ENCODE data around the gene SEMA4A.
A peak's percentile ranks its signal among the peaks of the same experiment; 100 is the strongest.
"Not testable (repeated sequence)": the region's sequence is repeated elsewhere in the genome, so short reads cannot be mapped to it uniquely, and the experiment has no call there.

Gene SEMA4A

DNA sequence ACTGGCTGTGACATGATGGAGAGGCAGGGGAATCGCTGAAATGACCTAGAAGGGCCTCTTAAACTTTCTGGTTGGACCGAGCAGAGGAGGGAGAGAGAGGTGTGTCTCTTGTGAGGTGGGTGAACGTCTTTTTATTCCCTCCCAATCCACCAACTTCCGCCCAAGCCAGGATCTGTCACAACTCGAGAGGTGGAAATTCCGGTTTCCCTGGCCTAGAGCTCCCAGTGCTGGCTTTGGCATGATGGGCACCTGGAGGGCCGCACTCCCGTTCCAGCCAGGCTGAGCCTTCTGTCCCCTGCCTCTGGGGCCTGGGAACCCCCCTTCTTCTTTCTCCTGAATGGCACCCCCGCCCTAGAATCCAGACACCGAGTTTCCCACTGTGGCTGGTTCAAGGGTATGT, at the start of gene SEMA4A:
Gene SEMA4A (plus strand): TSS at position 224 of the 400 bp plus-strand sequence. CDS start 994 bp downstream, outside the sequence.
- DNase-seq (ENCODE audit: low read depth in 3 of 3, low spot score in 1 of 3) = no peak

DNA sequence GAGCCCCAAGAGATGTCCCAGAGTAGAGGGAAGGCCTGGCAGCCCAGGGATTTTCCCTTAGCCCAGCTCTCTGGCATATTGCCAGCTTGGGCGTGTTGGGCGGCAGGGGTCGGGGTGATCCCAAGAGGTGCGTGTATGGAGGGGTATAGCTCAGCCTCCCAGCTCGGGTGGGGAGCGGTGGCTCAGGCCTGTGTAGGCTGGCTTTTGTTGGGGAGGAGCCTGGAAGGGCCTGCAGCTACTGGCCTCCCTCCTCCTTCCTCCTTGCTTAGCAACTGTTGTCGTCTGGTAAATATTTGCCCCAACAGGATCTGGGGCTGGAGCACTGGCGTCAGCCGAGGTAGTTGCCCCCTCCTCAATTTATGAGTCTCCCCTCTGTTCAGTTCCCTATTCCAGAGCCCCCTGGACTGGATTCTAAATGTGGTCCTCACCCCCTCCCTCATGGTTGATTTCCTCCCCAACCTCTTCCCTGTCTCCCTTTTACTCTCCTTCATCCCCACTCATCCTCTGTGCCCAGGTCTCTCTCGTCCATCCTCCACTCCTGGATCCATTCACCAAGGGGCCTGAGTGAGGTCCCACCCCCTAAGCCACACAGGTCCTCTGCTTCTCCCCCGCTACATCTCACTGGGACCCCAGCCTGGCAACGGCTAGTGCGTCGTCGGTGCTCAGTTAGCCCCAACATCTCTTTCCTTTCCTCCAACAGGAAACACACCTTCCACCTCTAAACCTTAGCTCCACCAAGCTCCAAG, 49.1 kb upstream of the SEMA4A start:
- no peak for DNase-seq (ENCODE audit: low read depth in 3 of 3, low spot score in 1 of 3)

DNA sequence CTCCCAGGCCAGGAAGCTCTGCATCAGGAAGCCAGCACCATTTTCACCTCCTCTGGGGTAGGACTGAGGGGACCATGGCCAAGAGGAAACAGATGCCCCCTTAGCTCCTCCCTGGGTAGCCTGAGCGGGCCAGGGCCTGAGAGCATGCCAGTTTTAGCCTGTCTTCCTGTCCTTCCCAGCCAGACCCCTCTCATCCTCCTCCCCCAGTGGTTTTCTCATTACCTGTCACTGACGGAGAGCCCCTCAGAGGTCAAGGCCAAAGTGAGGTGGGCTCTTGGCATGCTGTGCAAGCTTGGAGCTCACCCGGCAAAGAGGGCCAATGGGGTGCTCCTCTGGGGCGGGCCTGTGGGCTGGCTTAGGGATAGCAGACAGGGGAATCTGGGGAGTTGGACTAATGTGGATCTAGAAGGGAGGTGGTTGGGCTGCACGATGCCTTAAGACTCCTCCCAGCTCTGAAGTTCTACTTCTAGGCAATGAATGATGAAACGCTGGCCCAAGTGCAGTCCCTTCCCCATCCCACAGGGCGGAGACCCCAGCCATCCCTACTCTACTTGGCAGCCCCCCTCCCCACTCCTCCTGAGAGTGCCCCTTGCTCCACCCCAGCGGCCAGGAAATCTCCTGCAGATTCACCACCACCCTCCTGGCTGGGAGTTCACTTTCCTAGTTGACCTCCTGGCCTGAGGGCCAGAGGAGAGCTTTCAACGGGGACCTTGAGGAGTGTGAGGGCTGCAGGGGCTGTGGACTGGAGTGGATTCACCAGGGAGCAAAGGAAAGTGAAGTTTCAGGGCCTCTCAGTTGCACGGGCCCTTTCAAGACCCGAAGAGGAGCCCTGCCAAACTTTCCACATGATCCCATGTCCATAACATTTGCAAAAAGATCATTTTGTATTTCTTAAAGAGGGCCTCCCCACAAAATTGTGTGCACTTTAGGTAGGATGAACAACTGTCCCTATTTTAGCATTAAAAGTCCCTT, 48.2 kb upstream of the SEMA4A start:
- no peak for DNase-seq (ENCODE audit: low read depth in 3 of 3, low spot score in 1 of 3)

DNA sequence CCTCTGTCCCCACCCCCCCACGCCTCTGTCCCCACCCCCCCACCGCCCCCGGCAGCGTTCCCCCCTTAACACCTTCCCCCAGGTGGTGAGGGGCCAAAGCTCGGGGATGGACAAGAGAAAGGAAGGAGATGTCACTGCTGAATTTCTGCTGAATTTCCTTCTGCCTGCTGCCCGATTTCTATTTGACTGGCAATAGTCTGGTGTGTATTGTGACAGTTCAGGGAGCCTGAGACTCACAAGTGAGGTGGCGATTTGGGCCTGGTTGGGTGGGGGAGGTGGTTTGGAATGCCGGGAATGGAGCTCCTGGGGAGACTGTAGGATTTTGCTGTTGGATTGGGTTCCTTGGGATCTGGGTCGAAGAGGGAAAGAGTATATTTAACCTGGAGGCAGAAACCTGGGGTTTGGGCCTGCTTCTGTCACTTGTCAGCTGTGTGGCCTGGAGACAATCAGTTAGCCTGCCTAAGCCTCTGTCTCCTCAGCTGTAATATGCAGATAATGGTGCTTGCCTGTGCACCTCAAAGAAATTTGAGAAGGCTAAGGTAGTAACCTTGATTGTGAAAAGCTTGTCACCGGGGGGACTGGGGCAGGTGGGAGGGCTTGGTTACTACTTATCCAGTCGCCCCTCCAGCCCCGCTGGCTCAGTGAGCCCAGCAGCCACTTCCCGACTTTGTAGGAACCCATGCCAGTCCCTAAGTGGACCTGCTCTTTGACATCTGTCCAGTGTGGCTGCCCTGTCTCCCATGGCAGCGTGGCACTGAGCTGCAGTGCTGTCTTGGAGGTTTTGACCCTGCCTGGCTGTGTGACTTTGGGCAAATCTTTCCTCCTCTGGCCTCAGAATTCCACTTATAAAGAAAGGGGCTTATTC, 46.5 kb upstream of the SEMA4A start:
- DNase-seq (ENCODE audit: low read depth in 3 of 3, low spot score in 1 of 3) = no peak

DNA sequence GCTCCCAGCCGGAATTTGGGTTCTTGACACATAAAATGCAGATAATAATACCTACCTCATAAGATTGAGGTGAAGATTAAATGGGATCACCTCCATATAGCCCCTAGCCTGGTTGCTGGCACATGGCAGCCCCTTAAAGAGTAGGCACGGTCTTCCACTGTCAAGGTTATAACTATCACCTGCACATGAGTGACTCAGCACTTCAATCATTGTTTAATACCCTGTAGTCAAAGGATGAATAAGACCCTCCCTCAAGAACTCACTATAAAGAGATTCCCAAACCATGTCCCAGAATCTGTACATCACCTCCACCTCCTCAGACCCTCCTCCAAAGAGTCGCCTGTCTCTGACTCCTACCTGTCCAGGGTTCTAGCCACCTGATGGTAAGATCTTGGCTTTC, 45.3 kb upstream of the SEMA4A start:
- DNase-seq (ENCODE audit: low read depth in 3 of 3, low spot score in 1 of 3) = no peak

DNA sequence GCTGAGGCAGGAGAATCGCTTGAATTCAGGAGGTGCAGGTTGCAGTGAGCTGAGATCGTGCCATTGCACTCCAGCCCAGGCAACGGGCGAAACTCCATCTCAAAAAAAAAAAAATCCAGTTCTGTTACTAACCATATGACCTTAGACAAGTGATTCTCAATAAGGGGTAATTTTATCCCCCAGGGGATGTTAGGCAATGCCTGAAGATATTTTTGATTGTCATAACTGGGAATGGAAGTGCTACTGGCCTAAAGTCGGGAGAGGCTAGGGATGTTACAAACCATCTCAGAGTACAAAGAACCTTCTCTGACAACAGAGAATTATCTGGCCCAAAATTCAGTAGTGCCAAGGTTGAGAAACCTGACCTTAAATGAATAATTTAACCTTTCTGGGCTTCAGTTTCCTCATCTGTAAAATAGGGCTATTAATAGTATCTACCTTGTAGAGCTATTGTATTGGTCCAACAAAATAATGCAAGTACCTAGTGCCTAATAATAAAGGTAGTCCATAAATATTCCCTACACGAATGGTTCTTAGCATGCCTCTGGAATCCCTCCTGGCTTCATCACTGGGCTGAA, 44.6 kb upstream of the SEMA4A start:
- no peak for DNase-seq (ENCODE audit: low read depth in 3 of 3, low spot score in 1 of 3)

DNA sequence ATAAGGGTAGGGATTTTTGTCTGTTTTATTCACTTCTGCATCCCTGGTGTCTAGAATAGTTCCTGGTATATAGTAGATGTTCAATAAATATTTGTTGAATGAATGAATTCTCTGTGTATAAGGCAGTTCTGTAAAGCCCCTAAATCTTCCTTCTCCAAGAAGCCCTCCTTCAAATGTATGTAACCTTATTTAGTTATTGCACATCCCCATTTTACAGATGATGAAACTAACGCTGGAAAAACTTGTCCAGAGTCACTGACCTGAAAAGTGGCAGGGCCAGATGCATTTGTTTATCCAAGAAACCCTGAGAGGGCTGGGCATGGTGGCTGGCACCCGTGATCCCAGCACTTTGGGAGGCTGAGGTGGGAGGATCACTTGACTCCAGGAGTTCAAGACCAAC, 43.1 kb upstream of the SEMA4A start:
- DNase-seq (ENCODE audit: low read depth in 3 of 3, low spot score in 1 of 3) = no peak

DNA sequence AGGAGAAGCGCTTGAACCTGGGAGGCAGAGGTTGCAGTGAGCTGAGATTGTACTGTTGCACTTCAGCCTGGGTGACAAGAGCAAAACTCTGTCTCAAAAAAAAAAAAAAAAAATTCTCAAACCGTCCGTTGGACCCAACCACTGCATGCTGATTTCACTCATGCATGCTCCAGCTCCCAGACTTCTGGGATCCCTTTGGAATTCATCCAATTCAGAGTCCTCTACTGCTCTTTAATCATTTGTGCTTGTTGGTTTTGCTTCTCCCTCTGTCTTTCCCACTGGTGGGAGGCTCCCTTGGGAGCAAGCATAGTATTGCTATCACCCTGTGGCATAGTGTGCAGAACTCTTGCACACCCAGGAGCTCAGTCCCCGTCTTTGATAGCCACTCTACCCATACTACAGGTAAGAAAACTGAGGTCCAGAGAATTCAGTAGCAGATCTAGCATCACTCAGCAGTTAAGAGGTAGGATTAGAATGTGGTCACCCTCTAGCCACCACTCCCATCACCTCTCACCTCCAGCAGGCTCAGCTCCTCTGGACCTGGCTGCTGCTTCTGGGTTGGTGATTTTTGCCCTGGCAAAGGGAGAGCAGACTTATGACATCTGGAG, 41.9 kb upstream of the SEMA4A start:
- no peak for DNase-seq (ENCODE audit: low read depth in 3 of 3, low spot score in 1 of 3)

DNA sequence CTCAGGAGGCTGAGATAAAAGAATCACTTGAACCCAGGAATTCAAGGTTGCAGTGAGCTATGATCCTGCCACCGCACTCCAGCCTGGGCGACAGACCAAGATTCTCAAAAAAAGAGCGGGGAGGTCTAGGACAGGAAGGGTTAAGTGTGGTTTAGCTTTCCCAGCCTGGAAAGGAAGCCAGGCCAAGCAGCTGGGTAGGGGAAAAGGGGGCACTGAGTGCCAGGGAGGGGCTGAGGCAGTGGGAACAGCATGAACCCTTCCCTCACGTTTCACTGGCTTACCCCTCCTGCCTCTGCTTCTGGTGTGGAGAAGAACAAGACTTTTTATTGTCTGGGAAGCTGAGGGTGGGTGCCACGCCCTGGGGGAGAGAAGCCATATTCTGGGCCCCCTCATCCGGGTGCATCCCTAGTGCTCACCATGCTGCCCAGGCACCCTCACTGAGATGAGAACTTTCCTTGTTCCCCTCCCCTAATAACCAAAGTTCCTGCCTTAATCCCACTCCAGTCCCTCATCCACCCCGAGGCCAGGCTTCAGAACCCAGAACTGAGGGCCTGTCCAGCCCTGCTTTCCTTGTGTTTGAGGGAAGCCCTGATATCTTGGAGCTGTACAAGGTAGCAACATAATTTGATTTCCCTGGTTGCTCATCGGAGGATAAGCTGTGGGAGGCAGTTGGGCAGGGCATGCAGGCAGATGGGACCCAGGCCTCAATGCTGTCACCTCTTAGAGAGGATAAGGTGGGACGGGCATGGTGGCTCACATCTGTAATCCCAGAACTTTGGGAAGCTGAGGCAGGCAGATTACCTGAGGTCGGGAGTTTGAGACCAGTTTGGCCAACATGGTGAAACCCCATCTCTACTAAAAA, 40.9 kb upstream of the SEMA4A start:
- no peak for DNase-seq (ENCODE audit: low read depth in 3 of 3, low spot score in 1 of 3)

DNA sequence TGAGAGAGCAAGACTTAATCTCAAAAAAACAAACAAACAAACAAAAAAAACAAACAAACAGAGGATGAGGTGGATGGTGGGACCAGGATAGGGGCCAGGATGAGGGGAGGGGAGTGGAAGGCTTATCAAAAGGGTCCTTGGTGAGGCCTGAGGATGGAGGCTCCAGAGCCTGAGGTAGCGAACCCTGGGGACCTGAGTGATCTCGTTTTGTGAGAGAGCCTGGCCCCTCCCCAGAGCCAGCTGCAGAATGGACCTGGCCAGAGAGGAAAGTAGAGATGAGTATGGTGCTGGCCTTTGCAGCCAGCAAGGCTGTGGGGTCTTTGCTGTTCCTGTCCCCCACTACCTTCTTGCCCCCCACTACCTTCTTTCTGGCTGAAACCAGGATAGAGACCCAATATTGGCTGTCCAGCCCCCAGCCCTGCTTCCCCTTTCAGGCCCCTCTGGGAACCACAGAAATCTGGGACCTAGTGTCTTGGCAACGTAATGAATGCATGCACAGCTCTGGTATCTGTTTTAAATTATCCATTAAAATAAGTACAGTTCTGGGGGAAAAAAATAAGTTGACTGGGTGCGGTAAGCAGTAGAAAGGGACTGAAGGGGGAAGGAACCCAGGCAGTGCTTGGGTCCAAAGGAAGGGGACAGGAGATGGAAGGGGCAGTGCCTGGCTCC, 40.0 kb upstream of the SEMA4A start:
- DNase-seq (ENCODE audit: low read depth in 3 of 3, low spot score in 1 of 3) = no peak

DNA sequence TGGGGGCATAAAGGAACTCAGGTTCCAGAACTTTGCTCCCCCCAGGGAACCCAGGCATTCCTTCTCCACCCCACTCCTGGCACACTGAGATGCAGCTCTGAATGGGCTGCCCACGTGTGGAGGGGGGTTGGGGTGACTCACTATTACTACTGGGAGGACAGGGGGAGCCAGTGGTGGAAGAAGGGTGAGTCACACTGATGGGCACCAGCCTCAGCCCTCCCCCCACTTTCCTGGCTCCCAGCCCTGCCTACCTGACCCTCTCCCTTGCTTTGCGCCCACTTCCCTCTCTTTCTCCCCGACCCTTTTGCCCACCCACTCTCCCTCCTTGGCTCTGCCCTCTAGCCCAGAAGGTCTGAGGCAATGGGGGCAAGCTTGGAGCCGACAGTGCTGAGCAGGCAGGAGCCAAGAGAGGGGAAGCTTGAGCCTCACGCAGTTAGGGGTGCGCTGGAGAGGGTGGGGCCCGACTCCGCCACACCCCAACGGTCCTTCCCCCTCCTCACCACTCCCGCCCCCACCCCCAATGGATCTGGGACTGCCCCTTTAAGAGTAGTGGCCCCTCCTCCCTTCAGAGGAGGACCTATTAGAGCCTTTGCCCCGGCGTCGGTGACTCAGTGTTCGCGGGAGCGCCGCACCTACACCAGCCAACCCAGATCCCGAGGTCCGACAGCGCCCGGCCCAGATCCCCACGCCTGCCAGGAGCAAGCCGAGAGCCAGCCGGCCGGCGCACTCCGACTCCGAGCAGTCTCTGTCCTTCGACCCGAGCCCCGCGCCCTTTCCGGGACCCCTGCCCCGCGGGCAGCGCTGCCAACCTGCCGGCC, 39.1 kb upstream of the SEMA4A start, which contains the start of gene LMNA:
Gene LMNA (plus strand): TSS at position 611 of the 818 bp plus-strand sequence. CDS start 208 bp downstream, outside the sequence.
- peak; percentile 35 to 58 (median 44) for DNase-seq (ENCODE audit: low read depth in 3 of 3, low spot score in 1 of 3)

DNA sequence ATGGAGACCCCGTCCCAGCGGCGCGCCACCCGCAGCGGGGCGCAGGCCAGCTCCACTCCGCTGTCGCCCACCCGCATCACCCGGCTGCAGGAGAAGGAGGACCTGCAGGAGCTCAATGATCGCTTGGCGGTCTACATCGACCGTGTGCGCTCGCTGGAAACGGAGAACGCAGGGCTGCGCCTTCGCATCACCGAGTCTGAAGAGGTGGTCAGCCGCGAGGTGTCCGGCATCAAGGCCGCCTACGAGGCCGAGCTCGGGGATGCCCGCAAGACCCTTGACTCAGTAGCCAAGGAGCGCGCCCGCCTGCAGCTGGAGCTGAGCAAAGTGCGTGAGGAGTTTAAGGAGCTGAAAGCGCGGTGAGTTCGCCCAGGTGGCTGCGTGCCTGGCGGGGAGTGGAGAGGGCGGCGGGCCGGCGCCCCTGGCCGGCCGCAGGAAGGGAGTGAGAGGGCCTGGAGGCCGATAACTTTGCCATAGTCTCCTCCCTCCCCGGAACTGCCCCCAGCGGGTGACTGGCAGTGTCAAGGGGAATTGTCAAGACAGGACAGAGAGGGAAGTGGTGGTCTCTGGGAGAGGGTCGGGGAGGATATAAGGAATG, 38.4 kb upstream of the SEMA4A start:
- DNase-seq (ENCODE audit: low read depth in 3 of 3, low spot score in 1 of 3) = no peak

DNA sequence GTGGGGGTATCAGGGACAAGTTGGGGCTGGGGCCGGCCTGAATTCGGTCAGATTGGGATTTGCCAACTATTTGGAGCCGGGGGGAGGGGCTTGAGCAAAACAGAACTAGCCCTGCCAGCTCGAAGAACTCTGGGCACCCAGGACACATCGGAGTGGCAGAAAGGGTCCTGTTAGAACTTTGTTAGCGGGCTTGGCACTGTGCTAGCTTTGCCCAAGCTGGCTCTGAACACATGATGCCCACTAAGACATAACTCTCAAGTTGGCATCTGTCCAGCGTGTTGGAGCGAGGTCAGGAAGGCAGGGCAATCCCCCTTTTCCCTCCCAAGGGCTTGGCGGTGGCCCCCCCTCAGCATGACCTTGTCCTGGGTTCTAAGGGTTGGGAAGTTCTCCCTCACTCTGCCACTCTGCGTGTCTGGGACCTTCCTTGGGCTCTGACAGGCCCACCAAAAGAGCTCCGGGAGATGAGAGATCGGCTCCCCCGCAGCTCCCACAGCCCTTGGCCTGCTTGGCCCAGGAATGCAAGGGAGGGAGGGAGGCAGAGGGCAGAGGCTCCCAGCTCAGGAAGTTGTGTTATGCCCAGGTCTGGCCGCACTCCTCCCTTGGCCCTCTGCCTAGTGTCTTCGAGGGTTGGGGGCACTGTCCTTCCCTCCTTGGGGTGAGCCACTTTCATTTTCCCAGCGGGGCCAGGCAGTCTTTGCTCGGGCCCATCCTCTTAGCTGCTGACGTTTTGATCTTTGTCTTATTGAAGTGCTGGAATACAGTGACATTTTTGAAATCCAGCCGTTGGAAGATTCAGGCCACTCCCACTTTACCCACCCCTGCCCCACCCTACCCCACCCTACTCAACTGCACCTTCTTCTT, 37.6 kb upstream of the SEMA4A start:
- DNase-seq (ENCODE audit: low read depth in 3 of 3, low spot score in 1 of 3) = no peak

DNA sequence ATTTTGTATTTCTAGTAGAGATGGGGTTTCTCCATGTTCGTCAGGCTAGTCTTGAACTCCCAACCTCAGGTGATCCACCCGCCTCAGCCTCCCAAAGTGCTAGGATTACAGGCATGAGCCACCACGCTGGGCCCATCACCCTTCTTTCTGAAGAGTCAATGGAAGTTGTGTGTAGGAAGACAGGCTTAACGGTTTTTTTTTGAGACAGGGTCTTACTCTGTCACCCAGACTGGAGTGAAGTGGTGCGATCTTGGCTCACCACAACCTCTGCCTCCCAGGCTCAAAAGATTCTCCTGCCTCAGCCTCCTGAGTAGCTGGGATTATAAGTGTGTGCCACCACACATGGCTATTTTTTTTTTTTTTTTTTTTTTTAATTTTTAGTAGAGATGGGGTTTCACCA, 36.7 kb upstream of the SEMA4A start:
- not testable (repeated sequence) for DNase-seq (ENCODE audit: low read depth in 3 of 3, low spot score in 1 of 3)

DNA sequence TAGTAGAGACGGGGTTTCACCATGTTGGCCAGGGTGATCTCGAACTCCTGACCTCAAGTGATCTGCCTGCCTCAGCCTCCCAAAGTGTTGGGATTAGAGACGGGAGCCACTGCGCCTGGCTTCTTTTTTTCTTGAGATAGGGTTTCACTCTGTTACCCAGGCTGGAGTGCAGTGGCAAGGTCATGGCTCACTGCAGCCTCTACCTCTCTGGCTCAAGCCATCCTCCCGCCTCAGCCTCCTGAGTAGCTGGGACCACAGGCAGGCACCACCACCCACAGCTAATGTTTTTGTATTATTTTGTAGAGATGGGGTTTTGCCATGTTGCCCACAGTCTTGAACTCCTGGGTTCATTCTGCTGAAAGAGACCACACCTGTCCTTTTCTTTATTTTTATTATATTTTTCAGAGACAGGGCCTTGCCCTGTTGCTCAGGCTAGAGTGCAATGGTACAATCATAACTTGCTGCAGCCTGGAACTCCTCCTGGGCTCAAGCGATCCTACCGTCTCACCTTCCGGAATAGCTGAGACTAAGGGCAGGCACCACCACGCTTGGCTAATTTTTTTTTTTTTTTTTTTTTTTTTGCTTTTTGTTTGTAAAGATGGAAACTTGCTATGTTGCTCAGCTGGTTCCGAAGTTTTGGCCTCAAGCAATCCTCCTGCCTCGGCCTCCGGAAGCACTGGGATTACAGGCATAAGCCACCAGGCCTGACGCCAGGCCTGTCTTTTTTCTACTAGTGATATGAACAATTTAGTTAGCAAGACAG, 35.8 kb upstream of the SEMA4A start:
- no peak for DNase-seq (ENCODE audit: low read depth in 3 of 3, low spot score in 1 of 3)

All from stimulated activated CD4-positive, alpha-beta T cell treated with anti-CD3 and anti-CD28 coated beads, TNF-alpha, amount 100 ng/mL, for 1 hour (primary cell).